Naive thymus-derived CD8-positive, alpha-beta T cell (primary cell): ENCODE measurements around the gene TTC22. TPM values are rescaled to one million over a fixed set of nuclear protein-coding genes. Genes with fewer than 3 reads are reported as not detected.

ENCODE experiments used
- ATAC-seq, 2 donors: fragments of 150-1000 bp; cut with Tn5 transposase in 1 of 2; sonication (Bioruptor Pico), chemical (Tn5 transposase) in 1 of 2; 1 replicate in 1 of 2; 2 replicates in 1 of 2; pipeline ENCODE4 v1.10.0; 2021; ENCODE audit warnings: mild to moderate bottlenecking in 2 of 2, moderate library complexity in 2 of 2
- POLR2A ChIA-PET: fragments of 350-600 bp; sonication (Branson Sonifier 250); formaldehyde crosslinking; loops from one replicate; lab custom pipeline; 2021; ENCODE audit warnings: antibody characterized with exemption; lab: Charles Lee
- DNase-seq, 10 donors: peaks; one replicate each; pipeline versions ENCODE4 v3.0.0 to v3.0.0-alpha.2; 2020 to 2022
- H3K27ac Mint-ChIP-seq, 10 donors: one replicate each; pipeline ENCODE4 v1.8.0; 2020 to 2022; ENCODE audit warnings: mild to moderate bottlenecking in 10 of 10, mixed read lengths in 10 of 10, moderate library complexity in 4 of 10, inconsistent platforms in 1 of 10
- H3K27me3 Mint-ChIP-seq, 5 donors: one replicate each; pipeline ENCODE4 v1.8.0; 2021 to 2022; ENCODE audit warnings: mixed read lengths in 5 of 5
- H3K36me3 Mint-ChIP-seq, 3 donors: one replicate each; pipeline ENCODE4 v1.8.0; 2020 to 2022; ENCODE audit warnings: mixed read lengths in 3 of 3, mild to moderate bottlenecking in 2 of 3, inconsistent platforms in 1 of 3
- H3K4me1 Mint-ChIP-seq, 4 donors: one replicate each; pipeline ENCODE4 v1.8.0; 2021 to 2022; ENCODE audit warnings: mixed read lengths in 4 of 4
- H3K4me3 Mint-ChIP-seq, 10 donors: one replicate each; pipeline ENCODE4 v1.8.0; 2020 to 2022; ENCODE audit warnings: mild to moderate bottlenecking in 10 of 10, mixed read lengths in 10 of 10, moderate library complexity in 6 of 10, inconsistent platforms in 1 of 10
- H3K9me3 Mint-ChIP-seq, 9 donors: one replicate each; pipeline ENCODE4 v1.8.0; 2020 to 2022; ENCODE audit warnings: mixed read lengths in 9 of 9, mild to moderate bottlenecking in 3 of 9, inconsistent platforms in 1 of 9, moderate library complexity in 1 of 9
- polyA plus RNA-seq, 3 donors: library from polyadenylated mRNA; unstranded; fragments of 300-500 nt; fragmentation: Illumina TruSeq; gene quantifications; one replicate each; pipeline ENCODE4 v1.2.3, GENCODE V29; 2021
- total RNA-seq, 8 experiments: library from RNA in 2 of 8; stranded (reverse) in 2 of 8; gene quantifications; one replicate each; pipeline ENCODE4 v1.2.3 and lab custom pipeline; 2021 to 2026

The TTC22 gene
- total and polyA plus RNA-seq, 5 experiments from 2014 or later, result 1.7 to 12.6 (median 3.2) TPM

DNA sequence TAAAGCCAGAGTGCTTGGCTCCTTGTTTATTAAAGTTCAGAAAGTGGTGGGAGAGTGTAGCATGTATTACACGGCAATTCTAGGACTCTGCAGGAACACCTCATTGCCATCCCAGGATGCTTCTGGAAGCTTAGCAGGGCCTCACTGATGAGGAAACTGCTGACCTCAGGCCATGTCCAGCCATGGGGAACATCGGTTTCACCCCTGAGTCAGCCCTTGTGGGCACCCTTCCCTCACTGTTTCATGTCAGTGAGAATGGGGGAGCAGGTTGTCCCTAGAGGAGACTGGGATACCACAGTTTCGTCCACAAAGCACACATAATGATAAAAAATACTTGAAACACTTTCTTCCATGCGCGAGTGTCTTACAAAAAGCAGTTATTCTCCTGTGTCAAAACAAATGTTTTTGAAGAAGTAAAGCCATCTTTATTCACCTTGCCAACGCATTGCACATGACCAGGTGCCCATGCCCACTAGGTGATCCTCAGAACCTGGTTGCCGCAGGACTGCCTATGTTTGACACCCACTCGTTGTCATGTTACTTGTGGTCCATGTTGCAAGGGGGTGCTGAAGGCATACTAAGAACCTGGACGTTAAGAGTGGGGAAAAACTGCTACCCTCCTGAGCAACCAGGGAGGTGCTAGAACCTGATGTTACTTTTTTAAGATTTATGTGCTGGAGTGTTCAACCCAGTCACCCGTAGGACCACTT, 41.2 kb upstream of the TTC22 start:
- DNase-seq, result no peak
- no peaks in the 10 kb centered on the region for H3K4me1 Mint-ChIP-seq
- H3K4me3 Mint-ChIP-seq, result no peak overlapping the region
- ATAC-seq, result no peak
- H3K36me3 Mint-ChIP-seq, result no peaks in the 10 kb centered on the region
- H3K27ac Mint-ChIP-seq, result no peak overlapping the region
- H3K9me3 Mint-ChIP-seq, result peaks cover 0 to 1% (median 0%) of the 10 kb centered on the region in 9 donors
- POLR2A ChIA-PET, result no interaction called here
- H3K27me3 Mint-ChIP-seq, result no peaks in the 10 kb centered on the region

DNA sequence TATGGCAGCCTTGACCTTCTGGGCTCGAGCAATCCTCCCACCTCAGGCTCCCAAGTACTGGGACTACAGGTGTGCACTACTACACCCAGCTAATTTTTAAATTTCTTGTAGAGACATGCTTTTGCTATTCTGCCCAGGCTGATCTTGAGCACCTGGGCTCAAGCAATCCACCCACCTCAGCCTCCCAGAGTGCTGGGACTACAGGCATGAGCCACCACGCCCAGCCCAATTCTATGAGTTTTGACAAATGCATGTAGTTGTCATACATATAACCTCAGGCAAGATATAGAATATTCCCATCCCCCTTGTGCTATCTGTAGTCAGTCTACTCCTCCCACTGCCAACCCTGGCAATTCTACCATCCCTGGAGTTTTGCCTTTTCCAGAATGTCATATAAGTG, 38.7 kb upstream of the TTC22 start:
- Mint-ChIP-seq H3K27me3 (peaks cover 0 to 6% (median 2%) of the 10 kb centered on the region in 5 donors), H3K27ac (peak overlapping the region in 1 of 10 donors; percentile 37), H3K4me1 (no peaks in the 10 kb centered on the region), H3K36me3 (no peaks in the 10 kb centered on the region), H3K4me3 (no peak overlapping the region), H3K9me3 (no peaks in the 10 kb centered on the region)
- POLR2A ChIA-PET, result no interaction called here
- ATAC-seq (no peak), DNase-seq (no peak)

DNA sequence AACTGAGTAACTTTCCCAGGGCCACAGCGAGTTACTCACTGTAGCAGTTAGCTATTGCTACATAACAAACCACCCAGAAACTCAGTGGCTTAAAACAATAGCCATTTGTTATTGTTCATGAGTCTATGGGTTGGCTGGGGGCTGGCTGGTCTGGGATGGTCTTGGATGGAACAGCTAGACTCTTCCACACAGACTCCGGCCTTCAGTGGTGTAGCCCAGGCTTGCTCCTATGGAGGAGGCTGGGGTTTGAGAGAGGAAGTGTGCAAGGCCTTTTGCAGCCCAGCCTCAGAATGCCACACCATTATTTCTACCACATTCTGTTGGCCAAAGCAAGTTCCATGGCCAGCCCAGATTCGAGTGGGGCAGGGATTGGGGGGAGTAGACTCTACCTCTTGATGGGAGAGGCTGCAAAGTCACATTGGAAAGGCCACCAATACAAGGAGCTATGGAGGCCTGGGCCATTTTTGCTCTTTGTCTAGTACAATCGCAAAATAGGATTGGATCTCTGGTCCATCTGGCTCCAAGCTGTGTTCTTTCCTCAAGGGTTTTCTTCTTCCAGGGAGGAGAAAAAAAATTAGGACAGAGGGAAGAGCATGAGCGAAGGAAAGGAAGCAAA, 37.5 kb upstream of the TTC22 start:
- no peaks in the 10 kb centered on the region for H3K36me3 Mint-ChIP-seq
- no peak overlapping the region for H3K27ac Mint-ChIP-seq
- ATAC-seq, result no peak
- no peak for DNase-seq
- H3K4me1 Mint-ChIP-seq, result no peaks in the 10 kb centered on the region
- H3K9me3 Mint-ChIP-seq, result no peaks in the 10 kb centered on the region
- peaks cover 0 to 6% (median 2%) of the 10 kb centered on the region in 5 donors for H3K27me3 Mint-ChIP-seq
- no peak overlapping the region for H3K4me3 Mint-ChIP-seq
- POLR2A ChIA-PET, result interaction anchor here (0.7 kb wide), 1 partner anchor 13 kb away, joined by 4 read pairs; no protein-coding TSS in a partner anchor

DNA sequence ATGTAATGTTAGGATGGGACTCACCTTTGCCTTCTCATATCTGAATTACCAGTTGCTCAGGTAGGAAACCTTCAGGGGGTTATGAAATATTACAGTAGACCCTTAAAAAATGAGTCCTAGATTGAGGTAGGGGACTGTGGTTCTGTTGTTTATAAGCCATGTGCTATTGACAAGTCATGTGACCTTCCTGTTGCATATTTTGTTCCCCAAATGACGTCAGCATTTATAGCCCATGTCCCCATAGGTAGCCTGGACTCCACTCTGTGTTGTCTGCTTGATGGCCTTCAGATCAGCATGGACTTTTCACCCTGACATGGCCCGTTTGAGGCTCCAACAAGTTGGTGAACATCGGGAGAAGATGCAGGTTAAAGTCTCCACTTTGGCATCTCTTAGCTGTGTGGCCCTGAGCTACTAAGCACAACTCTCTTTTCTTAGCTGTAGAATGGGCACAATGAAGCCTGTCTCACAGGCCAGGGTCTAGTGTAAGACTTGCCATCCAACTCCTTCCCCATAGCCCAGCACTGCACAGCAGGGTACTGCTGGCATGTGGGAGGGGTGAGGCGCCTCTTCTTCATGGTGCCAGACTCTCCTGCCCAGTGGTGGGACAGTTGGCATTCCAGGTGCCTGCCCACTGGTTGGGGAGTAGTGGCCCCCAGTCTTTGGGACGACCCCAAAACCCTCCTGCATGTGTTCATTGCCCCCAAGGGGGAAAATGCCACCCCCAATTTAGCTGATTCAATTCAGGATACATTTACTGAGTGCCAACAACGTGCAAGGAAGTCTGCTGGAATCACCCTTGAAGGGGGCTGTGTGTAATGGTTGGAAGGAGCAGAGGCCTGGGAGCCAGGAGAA, 36.1 kb upstream of the TTC22 start:
- Mint-ChIP-seq H3K36me3 (peaks cover 0 to 2% (median 0%) of the 10 kb centered on the region in 3 donors), H3K9me3 (no peaks in the 10 kb centered on the region), H3K27me3 (peaks cover 0 to 6% (median 2%) of the 10 kb centered on the region in 5 donors), H3K27ac (peak overlapping the region in 1 of 10 donors; percentile 45), H3K4me1 (no peaks in the 10 kb centered on the region), H3K4me3 (no peak overlapping the region)
- no peak for DNase-seq
- ATAC-seq, result no peak
- POLR2A ChIA-PET, result no interaction called here

DNA sequence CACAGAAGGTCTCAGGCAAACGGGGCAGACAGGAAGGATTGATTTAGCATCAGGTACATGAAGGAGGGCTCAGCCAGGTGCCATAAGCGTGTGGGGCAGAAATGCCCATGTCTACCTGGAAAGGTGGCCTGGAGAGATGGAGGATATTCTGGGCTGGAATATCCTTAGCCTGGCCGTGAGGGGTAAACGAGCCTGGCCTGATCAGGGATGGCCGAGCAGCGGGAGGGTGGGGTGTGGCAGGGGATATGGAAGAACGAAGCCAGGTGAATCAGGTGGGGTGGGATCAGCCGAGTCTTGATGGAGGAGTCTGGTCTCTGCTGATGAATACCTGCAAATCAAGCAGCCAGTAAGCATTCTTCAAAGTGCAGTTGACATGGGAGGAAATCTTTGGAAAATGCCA, 35.5 kb upstream of the TTC22 start:
- DNase-seq (no peak), ATAC-seq (no peak)
- Mint-ChIP-seq H3K27ac (no peak overlapping the region), H3K4me1 (no peaks in the 10 kb centered on the region), H3K36me3 (peaks cover under 1 to 2% (median under 1%) of the 10 kb centered on the region in 3 donors), H3K9me3 (peaks cover 0 to 2% (median under 1%) of the 10 kb centered on the region in 9 donors), H3K4me3 (no peak overlapping the region), H3K27me3 (peaks cover 0 to 7% (median 2%) of the 10 kb centered on the region in 5 donors)
- POLR2A ChIA-PET, result no interaction called here

DNA sequence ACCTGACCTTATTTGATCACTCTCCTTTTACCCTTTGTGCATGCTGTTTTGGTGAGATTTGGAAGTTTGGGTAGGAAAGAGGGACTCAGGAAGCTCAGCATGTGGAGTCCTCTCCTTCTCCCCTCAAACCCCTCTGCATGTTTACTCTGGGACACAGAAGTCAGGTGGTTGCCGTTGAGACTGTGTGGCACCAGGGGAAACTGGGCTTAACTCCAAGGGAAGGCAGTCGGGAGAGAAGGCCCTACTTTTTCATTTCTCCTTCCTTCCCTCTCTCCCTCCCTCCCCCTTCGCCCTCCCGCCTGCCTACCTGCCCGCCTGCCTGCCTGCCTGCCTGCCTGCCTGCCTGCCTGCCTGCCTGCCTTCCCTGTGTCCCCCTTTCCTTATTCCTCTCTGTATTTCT, 34.8 kb upstream of the TTC22 start:
- no peak overlapping the region for H3K4me3 Mint-ChIP-seq
- no peaks in the 10 kb centered on the region for H3K4me1 Mint-ChIP-seq
- no peak overlapping the region for H3K27ac Mint-ChIP-seq
- peaks cover 2 to 6% (median 6%) of the 10 kb centered on the region in 3 donors for H3K36me3 Mint-ChIP-seq
- DNase-seq, result no peak
- peaks cover 0 to 8% (median 4%) of the 10 kb centered on the region in 9 donors for H3K9me3 Mint-ChIP-seq
- POLR2A ChIA-PET, result no interaction called here
- peaks cover 0 to 9% (median 4%) of the 10 kb centered on the region in 5 donors for H3K27me3 Mint-ChIP-seq
- ATAC-seq, result no peak

DNA sequence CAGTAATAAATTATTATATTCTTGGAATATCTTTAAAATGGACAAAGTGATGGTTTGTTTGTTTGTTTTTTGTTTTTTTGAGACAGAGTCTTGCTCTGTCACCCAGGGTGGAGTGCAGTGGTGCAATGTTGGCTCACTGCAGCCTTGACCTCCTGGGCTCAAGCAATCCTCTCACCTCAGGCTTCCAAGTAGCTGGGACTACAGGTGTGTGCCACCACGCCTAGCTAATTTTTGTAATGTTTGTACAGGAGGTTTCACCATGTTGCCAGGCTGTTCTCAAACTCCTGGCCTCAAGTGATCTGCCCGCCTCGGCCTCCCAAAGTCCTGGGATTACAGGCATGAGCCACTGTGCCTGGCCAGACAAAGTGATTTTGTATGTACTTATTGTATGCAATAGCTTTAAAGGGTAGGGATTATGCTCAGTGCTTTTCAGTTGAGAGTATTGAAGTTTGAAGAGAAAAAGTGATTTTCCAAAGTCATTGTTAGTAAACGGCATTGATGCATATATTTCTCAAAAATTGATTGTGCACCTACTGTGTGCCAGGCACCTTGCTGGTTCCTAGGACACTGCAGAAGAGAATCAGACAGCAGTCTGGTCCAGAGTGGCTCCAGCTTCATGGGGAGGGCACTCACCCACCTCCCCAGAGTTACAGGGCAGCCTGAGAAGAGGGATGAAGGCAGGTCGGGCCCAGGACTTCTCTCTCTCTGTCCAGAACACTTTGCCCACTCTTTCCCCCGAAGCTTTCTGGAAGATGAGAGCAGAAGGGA, 34.2 kb upstream of the TTC22 start:
- Mint-ChIP-seq H3K9me3 (peaks cover 0 to 14% (median 8%) of the 10 kb centered on the region in 9 donors), H3K36me3 (peaks cover 2 to 13% (median 9%) of the 10 kb centered on the region in 3 donors), H3K4me3 (no peak overlapping the region), H3K27ac (no peak overlapping the region), H3K4me1 (no peaks in the 10 kb centered on the region), H3K27me3 (peaks cover 0 to 9% (median 4%) of the 10 kb centered on the region in 5 donors)
- ATAC-seq (no peak), DNase-seq (no peak)
- POLR2A ChIA-PET, result no interaction called here

DNA sequence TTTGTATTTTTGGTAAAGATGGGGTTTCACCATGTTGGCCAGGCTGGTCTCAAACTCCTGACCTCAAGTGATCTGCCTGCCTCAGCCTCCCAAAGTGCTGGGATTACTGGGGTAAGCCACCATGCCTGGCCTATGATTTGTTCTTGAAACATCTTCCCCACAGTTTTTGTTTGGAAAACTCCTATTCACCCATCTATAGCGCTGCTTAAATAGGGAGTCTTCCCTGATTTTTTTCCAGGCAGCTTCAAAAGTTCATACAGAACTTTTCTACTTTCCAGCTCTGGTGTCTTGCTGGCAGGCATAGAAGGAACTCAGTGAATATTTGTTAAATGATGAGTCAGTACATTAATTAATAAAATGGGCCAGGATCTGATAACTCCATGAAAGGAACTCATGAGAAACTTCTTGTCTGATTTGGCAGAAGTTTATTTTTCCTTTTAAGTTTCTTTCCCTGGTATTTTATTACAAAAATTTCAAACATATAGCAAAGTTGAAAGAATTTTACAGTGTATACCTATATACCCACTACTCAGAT, 33.0 kb upstream of the TTC22 start:
- Mint-ChIP-seq H3K4me3 (no peak overlapping the region), H3K4me1 (no peaks in the 10 kb centered on the region), H3K36me3 (peaks cover 2 to 16% (median 9%) of the 10 kb centered on the region in 3 donors), H3K9me3 (peaks cover 0 to 14% (median 8%) of the 10 kb centered on the region in 9 donors), H3K27me3 (peaks cover 0 to 9% (median 4%) of the 10 kb centered on the region in 5 donors), H3K27ac (no peak overlapping the region)
- ATAC-seq (no peak), DNase-seq (no peak)
- POLR2A ChIA-PET, result no interaction called here

DNA sequence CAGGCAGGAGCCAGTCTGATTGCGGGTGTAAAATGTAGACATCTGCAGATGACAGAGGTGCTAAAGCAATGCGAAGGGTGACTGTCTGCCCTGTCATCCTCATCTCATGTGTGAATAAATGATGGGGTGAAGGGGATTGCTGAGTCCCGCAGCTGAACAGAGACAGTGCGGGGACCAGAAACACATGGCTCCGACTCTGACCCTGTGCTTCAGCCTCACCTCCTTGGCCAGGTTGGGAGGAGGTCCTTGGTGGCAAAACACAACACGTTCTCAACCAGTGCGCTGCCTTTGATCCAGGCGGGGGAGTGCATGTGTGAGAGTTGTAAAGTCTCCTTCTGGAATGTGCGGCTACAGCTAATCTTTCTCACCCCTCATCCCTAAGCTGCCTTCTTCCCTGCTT, 32.0 kb upstream of the TTC22 start:
- Mint-ChIP-seq H3K9me3 (peaks cover 0 to 18% (median 10%) of the 10 kb centered on the region in 9 donors), H3K4me1 (no peaks in the 10 kb centered on the region), H3K36me3 (peaks cover 2 to 20% (median 9%) of the 10 kb centered on the region in 3 donors), H3K27me3 (peaks cover 0 to 9% (median 4%) of the 10 kb centered on the region in 5 donors), H3K4me3 (no peak overlapping the region), H3K27ac (no peak overlapping the region)
- DNase-seq, result peak in 1 of 10 donors; percentile 6
- POLR2A ChIA-PET, result no interaction called here
- no peak for ATAC-seq

DNA sequence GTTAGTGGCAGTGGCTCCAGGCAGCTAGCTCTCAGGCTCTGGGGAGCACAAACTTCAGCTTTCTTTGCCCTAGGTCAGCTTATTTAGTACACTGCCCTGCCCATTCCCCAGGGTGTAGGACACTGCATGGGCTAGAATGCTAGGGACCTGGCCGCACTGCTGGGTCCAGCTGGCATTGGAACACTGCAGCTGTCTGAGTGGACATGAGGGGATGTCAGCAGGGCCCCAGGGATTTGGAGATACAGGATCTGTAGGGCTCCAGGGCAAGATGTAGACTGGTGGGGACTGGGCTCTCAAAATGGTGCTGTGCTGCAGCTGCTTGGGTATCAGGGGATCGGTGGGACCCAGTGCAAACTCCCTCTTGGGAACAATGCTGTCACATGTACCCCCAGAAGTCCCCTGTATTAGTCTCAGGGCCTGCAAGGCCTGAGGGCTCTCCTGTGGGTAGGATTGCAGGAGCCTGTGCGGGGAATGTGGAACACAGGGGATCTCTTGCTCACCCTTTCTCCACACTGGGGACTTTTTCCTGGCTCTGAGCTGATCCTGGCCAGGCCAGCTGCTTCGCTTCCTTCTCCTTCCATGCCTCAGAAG, 25.2 kb upstream of the TTC22 start:
- POLR2A ChIA-PET, result no interaction called here
- Mint-ChIP-seq H3K27ac (no peak overlapping the region), H3K36me3 (peaks cover 0 to 41% (median 30%) of the 10 kb centered on the region in 3 donors), H3K9me3 (peaks cover 12 to 58% (median 36%) of the 10 kb centered on the region in 9 donors), H3K27me3 (peaks cover 0 to 5% (median 3%) of the 10 kb centered on the region in 5 donors), H3K4me3 (no peak overlapping the region), H3K4me1 (no peaks in the 10 kb centered on the region)
- DNase-seq (peak in 1 of 10 donors; percentile 5), ATAC-seq (no peak)

DNA sequence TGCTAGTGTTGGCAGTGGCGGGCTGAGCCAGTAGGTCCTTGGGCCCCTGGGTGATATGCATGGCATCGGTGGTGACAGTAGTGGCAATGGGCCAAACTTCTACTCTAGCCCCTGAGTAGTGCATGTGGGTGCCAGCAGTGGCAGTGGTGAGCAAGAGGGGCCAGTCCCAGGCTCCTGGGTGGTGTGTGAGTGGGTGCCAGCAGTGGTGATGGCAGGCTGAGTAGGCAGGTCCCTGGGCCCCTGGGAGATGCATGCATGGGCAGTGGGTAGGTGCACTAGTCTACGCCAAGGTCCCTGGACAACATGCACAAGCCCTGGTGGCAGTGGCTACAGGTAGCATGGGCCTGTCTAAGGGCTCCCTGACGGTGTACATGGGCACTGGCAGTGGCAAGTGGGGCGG, 24.6 kb upstream of the TTC22 start:
- Mint-ChIP-seq H3K4me3 (no peak overlapping the region), H3K27ac (no peak overlapping the region), H3K9me3 (peaks cover 12 to 54% (median 31%) of the 10 kb centered on the region in 9 donors), H3K27me3 (peaks cover 0 to 5% (median 2%) of the 10 kb centered on the region in 5 donors), H3K36me3 (peaks cover 0 to 34% (median 23%) of the 10 kb centered on the region in 3 donors), H3K4me1 (no peaks in the 10 kb centered on the region)
- ATAC-seq, result no peak
- peak in 1 of 10 donors; percentile 15 for DNase-seq
- POLR2A ChIA-PET, result no interaction called here
